Fibroblast of skin of back (primary cell): Measurements from ENCODE around the gene CEP68.
"Not testable (repeated sequence)": the region's sequence is repeated elsewhere in the genome, so short reads cannot be mapped to it uniquely, and the experiment has no call there.

Experiments used
- DNase-seq: peaks from one replicate; pipeline ENCODE4 v3.0.0-alpha.2; 2013

The CEP68 gene

DNA sequence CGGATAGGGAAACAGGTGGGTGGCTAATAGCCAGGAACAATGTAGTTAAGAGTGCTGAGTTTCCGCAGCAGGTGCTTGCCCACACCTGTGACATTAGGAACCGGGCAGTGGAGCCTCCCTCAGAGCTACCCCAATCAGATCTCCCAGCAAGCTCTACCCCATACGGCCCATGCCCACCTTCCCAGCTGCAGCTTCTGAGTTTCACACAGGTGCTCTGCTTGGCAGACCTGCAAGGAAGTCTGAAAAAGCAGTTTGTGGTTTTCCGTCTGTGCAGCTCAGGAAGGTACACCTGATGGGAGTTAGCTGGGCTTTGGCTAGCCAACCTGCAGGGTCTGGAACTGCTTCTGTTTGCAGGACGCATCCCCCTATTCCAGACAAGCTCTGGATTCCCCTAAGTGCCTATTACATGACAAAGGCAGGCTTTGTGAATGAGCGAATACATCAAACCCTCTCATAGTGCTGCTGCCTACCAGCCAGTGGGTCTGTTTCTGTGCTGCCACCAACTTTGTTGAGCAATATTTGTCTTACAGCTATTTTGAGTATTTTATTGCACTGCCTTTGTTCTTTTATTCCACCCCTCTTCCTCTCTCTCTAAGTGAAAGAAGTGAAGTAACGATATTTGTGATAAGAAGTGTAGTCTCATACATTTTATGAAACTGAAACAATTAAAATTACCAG lies 24.7 kb upstream of the CEP68 start:
- DNase-seq, result no peak

DNA sequence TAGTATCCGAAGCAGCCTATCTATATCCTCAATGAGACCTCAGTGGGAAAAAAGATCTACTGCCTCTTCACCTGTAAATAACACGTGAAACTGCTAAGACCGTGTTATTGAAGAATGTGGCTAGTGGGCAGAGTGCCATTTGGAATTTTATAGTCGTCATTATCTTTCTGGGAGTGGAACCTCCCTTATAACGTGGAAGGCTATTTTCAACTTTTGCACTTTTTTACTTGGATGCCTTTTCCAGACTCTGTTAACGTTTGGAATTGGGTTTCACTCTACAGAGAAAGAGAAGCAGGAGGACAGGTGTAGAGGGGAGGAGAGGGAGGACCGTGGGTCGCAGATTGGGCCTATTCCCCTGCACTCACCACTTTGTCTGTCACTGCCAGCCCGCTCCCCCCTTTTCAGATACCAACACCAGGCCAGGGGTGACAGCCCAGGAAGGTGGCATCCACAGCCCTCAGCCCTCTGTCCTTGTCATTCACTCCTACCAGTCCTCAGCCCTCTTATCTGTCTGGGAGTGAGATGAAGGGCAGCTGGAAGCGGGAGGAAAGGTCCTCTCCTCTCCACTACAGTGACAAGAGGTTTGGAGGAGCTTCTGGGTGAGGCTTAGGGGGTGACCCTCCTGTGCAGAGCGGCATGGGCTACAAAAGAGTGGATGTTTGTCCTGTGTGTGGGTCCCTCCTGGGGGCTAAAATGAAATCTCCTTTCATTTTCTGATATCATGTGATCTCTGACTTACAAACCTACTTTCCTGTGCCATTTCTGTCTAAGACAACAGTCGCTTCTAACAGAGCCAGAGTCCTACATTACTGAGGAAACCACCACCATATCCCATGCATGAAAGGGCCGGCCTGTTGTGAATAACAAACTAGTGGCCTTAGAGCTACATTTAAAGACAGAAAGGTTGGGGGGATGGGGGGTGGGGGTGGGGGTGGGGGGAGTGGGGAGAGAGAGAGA lies 23.9 kb upstream of the CEP68 start:
- DNase-seq, result no peak

DNA sequence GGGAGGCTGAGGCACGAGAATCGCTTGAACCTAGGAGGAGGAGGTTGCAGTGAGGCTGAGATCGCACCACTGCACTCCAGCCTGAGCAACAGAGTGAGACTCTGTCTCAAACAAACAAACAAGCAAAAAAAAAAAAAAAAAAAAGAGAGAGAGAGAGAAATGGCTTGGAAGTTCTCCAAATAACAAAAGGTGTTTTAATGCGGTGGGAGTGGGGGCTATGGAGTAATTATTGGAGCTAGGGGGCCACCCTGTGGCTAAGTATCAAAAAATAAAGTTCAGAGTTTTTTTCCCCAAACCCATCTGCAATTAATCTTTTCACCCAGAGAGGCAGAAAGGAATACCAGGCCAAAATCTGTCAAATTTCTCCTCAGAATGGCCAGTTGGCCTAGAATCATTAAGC lies 23.0 kb upstream of the CEP68 start:
- DNase-seq, result peak; percentile 45

DNA sequence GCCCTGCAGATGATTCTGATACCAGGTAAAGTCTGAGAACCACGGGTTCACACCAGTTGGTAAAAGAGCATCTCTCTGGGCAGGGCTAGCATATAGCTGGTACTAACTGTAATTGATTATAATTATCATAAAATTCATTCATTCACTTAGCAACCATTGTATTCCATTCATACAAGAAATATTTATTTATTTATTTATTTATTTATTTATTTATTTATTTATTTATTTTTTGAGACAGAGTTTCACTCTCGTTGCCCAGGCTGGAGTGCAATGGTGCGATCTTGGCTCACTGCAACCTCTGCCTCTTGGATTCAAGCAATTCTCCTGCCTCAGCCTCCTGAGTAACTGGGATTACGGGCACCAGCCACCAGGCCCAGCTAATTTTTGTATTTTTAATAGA lies 22.5 kb upstream of the CEP68 start:
- not testable (repeated sequence) for DNase-seq

DNA sequence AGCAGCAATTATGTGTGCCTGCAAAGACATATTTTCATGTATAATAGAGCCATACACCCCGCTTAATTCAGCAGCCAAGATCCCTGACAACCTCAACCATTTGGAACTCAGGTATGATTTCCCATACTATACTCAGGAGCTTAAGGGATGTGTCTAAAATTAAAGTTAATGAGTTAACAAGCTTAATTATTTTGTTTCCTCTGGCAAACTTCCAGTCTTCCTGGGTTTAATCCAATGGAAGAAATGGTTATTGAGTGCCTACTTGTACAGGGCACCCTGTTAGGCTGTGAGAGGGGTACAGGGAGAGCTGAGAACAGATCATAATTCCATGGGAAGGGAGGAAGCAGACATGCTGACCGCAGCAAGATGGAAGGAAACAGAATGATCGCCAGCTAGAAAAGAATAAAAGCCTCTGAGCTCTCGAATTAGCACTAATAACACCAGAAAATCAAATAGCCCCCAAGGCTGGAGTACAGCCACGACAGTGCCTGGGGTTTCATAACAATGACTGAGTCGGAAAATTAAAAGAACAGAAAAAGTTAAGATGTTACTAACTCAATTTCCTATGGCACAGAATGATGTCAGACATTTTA lies 20.8 kb upstream of the CEP68 start:
- DNase-seq, result no peak

DNA sequence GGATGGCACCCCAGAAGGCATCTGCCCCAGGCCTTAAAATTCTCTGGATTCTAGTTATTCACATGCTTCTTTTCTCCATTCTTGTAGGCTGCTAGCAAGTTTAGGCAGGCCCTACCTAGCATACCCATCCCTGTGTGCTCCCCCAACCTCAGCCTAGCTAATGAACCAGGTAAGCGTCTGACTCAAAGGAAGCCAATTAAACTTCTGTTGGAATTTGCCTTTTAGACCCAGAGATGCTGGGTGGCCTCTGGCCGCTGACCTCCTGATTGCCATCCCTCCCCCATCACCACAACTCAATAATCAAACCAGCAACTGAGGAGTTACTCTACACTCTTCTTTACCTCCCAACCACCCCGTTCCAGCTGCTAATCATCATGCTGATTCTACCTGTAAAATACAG lies 19.0 kb upstream of the CEP68 start:
- no peak for DNase-seq

DNA sequence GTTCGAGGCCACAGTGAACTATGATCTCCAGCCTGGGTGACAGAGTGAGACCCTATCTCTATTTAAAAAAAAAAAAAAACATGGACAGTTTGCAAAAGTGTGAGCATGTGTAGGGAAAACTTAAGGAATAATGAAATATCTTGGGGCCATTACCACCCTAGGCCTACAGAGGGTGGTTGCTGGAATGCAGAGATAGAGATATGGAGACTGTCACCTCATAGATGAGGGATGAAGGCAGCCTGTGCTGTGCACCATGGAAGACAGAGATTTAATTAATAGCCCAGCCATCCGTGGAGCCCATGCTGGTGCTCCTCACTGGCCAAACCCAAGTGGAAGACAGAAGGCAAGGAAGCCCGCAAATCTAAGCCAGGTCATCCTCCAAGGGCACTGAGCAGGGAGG lies 16.6 kb upstream of the CEP68 start:
- no peak for DNase-seq

DNA sequence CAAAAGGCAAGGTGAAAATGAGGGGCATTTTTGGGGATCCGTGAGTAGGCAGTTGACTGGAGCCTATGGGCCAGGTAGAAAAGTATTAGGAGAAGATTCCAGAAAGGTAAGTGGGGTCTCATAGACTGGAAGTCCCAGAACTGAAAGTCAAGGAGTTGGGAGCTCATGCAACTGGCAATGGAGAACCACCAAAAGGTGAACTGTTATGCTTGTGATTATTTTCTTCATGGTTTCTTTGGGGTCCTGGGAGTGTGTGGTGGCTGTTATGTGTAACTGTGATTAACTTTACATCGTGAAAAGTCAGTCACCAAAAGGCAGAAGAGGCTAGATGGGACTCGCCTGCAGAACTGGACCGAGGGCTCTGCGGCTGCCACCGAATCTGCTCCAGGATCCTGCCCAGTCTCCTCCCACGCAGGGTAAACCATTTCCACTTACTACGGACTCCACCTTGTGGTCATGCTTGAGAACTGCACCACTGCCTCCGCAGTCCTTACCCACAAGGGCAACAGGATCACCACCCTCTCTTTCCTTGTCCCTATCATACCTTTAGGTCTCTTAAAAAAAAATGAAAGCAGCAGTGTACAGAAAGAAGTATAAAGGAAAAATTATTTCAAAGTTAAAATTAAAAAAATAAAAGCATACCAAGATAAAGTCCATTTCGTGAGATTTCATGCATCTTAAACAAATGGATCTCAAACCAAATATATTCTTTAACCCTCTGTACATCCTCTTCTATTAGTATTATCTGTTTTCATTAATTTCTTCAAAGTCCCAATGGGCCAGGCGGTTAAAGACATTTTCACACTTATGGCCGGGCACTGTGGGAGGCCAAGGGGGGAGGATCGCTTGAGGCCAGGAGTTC lies 15.6 kb upstream of the CEP68 start:
- DNase-seq, result peak; percentile 76

DNA sequence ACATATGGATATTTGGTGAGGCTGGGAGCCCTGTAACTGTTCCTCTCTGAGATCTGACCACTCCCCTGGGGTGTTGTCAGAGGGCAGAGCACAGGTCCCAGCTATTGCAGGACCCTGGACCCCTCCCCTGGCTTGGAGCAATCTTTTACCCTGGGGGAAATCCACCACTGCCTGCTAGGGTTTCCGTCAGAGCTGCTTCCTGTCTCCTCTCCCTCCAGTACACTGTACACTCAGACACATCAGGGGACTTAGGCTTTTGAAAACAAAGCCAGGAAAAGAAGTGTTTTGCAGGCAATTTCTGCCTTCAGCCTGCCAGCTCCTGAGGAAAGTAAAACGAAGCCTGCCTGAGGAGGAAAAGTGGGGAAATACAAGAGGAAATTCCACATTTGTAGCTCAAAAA lies 13.2 kb upstream of the CEP68 start:
- no peak for DNase-seq

DNA sequence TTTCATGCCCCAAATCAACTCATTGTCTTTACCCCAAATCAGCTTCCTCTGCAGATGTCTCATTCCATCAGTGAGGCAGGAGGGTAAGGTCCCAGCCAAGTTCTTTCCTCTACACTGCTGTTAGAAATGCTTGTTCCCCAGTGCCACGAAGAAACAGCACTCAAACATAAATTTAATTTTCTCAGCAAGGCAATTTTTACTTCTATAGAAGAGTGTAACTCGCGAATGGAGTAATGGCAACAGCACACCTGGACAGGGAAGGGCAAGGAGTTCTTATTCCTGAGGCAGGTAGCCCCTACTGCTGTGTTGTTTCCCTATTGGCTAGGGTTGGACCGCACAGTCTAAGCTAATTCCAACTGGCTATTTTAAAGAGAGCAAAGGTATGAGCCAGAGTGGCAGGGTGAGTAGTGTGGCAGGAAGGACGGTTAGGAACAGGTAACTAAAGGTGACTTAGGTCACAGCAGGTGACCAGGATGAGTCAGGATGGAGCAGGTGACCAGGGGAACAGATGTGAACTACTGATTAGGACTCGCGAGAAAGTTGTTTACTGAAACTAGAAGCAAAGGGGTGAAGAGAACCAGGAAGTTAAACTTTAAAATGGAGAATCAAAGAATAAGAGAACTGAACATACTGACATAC lies 12.0 kb upstream of the CEP68 start:
- no peak for DNase-seq

DNA sequence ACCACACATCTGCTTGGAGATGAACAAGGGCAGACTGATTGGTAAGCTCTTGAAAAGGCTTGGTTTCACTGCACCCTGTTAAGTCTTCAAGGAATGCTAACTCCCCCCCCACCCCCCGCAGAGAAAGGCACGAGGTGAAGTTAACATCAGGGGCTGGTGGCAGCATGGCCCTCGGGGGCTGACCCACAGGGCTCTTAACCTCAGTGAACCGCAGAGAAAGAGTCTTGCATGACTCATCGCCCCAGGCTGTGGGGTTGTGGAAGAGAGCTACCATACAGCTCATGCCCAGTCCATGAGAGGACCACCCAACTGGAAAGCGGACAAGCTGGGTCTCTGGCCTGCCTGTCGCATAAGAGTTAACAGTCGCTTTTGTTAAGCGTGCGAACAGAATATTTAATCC lies 10.6 kb upstream of the CEP68 start:
- DNase-seq, result peak; percentile 88

DNA sequence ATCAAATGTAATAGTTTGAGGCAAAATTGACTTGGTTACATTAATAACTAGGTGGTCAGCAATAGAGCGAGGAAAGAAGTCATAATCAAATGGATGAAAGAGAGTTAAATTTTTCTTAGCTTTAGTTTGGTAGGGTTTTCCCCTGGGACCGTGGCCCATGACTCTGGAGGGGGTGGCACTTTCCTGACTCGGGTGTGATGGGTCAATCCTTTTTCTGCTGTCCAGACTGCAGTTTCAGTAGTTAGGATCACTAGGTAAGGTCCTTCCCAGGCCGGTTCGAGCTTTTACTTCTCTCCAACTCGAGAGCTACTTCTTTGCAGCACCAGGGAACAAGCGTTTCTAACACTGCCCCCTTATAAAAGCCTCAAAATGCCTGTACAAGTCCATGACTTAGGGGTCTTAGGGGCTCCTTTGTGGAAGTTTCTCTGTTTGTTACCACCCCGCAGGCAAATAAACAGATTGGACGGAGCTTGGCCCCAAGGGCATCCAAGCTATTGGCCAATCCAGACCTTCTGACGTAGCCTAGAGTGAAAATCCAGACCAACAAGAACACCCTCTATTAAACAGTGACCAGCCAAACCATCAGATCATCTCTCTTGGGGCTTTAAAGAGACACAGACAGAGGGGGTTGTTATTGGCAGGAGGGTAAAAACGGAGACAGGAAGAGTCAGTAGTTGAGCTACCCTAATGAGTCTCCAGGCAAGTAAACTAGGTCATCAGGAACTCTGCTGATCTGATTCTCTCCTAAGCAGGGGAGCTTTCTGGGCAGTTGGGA lies 9.4 kb upstream of the CEP68 start:
- DNase-seq, result no peak

DNA sequence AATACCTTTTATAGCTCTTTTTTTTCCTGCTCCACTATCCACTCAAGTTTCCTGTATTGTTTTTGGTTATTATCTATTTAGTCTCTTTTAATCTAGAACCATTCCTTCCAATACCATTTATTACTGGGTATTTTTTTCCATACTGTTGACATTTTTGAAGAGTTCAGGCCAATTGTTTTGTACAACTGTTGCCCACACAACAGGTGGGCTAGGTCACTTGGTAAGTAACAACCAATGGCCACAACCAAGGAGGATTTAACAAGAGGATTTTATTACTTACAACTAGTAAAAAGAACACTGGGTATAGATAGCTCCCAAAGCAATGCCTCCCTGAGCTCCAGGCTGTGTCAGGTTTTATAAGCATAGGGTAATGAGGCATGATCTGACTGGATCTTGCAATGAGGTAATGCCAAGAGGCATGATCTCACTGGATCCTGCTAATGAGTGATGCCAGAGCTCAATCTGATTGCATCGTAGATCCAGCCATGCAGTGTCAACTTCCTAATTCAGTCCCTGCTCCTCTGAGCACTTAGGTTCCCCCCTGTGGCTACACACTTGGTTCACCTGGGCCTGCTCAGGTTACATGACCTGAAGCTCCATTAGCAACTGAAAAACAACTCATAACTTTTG lies 7.1 kb upstream of the CEP68 start:
- no peak for DNase-seq

DNA sequence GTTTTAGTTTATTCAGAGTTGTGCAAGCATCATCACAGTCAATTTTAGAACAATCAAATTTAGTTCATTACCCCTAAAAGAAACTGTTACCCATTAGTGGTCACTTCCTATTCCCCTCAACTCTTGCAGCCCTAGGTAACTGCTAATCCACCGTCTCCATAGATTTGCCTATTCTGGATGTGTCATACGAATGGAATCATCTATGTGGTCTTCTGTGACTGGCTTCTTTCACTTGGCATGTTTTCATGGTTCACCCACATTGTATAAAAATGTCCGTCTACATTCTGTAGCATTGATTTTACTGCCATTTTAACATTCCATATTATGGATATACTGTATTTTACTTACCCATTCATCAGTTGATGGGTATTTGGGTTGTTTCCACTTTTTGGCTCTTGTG lies 5.3 kb upstream of the CEP68 start:
- peak; percentile 73 for DNase-seq

DNA sequence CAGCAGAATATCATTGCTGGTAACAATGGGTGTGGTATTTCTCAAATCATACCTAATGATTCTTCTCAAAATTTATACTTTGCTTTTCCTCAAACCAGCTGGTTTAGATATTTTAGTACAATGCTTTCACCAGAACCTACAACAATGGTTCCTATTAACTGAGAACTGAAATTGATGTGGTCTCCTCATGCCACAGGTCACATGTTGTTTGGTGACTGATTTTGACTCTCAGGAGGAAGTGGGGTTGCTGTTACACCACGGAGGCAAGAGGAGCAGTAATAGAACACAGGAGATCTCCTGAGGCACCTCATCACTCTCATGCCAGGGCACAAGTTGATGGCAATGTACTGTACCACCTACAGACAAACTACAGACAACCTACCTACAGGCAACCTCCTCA lies 3.0 kb upstream of the CEP68 start:
- DNase-seq, result no peak

DNA sequence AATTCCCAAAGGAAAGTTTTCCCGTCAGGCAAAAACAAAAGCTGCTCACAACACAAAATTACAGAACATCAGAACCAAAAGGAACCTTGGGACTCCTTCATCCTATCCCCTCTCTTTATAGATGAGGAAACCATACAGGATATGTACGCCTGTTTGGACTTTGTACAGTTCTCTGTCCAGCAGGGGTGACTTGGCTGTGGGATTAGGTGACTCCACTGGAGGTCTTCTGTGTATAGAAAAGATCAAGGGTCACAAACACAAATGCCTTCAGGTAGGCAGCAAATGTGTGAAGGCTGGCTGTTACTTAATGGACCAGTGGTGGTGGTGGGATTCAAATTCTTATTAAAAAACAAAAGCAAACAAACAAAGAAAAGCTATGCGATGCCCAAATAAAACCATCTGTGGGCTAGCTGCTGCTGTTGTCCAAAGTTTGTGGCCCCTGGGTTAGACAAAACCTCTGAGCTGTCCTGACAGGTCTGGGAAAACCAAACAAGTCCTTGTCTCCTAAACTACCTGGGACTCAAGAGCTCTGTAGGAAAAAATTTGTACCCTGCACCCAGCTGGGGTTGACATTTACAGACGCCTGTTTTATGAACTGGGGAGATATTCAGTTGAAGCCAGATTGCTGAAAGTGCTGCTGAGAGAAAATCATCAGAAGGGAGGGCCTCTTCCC lies 1.3 kb upstream of the CEP68 start:
- DNase-seq, result no peak

DNA sequence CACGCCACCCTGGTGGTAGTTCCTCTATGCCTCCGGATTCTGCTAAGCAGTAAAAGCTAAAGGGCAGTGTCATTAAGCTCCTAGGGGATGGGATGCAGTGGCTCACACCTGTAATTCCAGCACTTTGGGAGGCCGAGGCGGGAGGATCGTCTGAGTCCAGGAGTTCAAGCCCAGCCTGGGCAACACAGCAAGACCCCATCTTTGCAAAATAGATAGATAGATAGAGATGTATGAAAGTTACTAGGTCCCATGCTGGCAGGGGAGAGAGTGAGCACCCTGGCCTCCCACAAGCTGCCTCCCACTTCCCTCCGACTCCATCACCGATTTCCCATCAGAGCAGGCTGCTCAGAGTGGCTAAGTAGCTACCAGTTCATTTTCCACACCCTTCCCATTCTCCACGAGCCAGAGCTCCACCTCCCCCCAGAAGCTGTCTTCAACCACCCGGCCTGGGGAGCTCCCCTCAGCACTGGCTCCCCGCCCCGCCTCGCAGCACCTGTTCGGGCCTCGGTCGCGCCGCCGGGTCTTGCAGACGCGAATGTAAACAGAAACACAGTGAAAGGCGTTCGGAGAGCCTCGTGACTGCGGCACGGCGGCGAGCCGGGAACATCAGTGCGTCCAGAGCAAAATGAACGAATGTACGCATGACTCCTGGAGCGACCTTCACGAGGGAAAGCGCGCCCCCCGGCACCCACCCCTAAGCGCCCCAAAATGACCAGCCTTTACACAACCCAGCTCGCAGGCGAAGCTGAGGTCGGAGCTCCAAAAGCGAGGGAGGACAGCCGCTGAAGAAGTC lies 598 bp upstream of the CEP68 start:
- no peak for DNase-seq

DNA sequence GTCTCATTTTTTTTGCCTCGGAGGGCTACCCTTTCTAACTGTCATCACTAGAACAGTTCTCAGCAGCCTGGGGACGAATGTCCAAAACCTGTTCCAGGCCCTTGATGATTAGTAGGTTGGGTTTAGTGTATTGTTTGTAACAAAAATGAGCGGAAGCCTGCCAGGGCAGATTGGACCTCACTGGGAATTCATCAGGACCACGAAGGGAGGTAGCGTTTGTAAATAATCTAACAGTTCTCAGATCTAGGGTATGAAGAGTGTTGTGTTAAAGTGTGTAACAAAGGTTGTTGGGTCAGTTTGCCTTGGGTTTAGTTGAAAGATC lies 799 bp downstream of the CEP68 start:
- no peak for DNase-seq

DNA sequence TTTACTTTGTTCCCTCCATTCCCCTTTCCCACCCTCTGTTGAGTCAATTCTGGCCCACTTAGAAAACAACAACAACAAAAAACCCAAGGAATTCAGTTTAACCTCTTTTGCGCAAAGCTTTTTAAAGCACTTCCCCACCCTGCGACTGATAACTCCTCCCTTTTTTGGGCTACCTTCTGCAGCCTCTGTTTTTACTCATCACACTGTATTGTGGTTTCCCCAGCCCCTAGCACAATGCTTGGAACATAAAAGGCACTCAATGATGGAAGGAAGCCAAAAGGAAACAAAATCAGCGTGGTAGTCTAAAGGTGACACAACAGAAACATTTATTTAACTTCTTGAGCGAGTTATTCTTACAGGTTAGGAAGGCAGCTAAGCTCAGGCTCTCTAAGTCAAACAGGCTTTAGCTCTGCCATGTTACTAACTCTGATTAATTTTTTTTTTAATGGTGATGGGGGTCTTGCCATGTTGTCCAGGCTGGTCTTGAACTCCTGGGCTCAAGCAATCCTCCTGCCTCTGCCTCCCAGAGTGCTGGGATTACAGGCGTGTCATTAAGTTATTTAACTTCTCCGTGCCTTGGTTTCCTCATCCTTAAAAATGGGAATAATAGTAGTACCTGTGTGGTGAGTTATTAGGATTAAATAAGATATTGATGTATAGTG lies 1.3 kb downstream of the CEP68 start:
- DNase-seq, result peak; percentile 27
